ENCODE data around the gene OCA2.
"Not testable (repeated sequence)": the region's sequence is repeated elsewhere in the genome, so short reads cannot be mapped to it uniquely, and the experiment has no call there.

Gene OCA2

DNA sequence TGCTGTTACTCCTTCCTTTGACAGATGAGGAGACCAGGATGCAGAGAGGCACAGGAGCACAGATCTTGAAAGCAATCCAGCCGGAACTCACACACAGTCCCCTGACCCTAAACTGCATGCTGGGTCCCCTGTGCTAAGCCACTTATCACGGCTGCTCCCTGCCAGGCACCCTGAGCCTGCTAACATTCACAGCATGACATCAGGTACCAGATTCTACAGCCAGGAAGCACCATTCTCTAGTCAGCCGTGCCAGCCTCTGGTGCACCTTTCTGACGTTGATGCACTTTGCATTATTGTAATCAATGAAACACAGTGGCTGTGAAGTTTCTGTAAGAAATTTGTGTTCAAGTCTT, 247.3 kb downstream of the OCA2 start:
- TF ChIP-seq, protein P1, sequence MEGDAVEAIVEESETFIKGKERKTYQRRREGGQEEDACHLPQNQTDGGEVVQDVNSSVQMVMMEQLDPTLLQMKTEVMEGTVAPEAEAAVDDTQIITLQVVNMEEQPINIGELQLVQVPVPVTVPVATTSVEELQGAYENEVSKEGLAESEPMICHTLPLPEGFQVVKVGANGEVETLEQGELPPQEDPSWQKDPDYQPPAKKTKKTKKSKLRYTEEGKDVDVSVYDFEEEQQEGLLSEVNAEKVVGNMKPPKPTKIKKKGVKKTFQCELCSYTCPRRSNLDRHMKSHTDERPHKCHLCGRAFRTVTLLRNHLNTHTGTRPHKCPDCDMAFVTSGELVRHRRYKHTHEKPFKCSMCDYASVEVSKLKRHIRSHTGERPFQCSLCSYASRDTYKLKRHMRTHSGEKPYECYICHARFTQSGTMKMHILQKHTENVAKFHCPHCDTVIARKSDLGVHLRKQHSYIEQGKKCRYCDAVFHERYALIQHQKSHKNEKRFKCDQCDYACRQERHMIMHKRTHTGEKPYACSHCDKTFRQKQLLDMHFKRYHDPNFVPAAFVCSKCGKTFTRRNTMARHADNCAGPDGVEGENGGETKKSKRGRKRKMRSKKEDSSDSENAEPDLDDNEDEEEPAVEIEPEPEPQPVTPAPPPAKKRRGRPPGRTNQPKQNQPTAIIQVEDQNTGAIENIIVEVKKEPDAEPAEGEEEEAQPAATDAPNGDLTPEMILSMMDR (conservative IDR thresholded peaks at IDR 0.05; ENCODE audit: control insufficient read depth, insufficient read depth, low read depth, low read length): no peak
- no peak for DNase-seq (ENCODE audit: low read depth)
- no peak overlapping the region for H3K4me3 ChIP-seq (ENCODE audit: control insufficient read depth, low read depth, low read length)

DNA sequence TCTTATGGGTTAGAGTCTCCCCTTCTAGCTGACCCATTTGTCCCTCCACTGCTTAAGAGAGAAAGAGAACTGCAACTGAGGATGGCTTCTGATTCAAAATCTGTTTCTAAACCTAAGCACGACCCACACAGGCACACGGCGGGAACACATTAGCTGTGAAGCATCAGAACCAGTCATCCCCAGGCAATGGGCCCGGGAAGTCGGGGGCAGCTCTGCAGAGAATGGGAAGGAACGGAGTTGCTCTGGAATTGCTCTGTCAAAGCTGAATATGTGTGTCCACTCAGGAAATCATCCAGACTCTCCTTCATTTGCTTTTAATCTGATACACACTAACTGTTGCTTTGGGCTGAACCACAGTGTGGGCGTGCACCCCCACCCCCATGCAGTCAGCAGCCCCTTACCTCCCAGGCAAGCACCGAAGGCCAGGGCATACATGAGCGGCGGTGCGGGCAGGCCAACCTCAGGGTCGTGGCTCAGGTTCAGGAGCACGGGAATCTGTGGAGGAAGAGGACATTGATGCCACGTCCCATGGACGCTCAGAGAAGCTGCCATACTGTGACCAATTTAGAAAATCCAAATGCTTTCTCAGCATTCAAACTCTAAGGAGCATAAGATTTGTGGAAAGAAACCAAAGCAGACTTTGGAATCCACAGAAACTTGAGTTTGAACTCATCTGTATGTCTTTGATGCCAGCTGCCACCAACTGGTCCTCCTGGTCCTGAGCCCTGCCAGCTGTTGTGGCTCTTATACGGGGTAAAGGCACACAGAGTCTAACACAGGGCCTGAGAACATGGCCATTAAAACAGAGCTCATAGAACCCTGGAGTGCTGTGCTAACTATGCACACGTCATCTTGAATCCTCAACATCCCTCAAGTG, 247.9 kb downstream of the OCA2 start:
- TF ChIP-seq, protein P1 (conservative IDR thresholded peaks at IDR 0.05; ENCODE audit: control insufficient read depth, insufficient read depth, low read depth, low read length): no peak
- DNase-seq (ENCODE audit: low read depth): no peak
- no peak overlapping the region for H3K4me3 ChIP-seq (ENCODE audit: control insufficient read depth, low read depth, low read length)

DNA sequence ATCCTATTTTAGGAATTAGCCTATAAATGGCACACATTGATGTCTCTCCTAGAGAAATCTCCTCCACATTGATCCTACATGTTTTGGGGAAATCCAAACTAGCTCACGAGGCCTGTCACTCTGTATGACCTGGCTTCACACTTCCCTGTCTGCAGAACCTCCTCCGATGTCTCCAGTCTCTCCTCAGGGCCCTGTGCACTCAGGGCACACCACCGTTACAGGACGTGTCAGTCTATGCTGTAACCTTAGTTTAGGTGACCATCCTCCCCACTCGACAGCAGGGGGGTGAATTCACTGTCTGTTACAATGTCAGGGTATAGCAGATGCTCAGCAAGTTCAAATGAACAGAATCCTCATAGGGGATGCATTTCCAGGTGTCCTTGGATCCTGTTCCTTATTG, 249.1 kb downstream of the OCA2 start:
- no peak for DNase-seq (ENCODE audit: low read depth)
- H3K4me3 ChIP-seq (ENCODE audit: control insufficient read depth, low read depth, low read length): no peak overlapping the region
- TF ChIP-seq, protein P1 (conservative IDR thresholded peaks at IDR 0.05; ENCODE audit: control insufficient read depth, insufficient read depth, low read depth, low read length): no peak

DNA sequence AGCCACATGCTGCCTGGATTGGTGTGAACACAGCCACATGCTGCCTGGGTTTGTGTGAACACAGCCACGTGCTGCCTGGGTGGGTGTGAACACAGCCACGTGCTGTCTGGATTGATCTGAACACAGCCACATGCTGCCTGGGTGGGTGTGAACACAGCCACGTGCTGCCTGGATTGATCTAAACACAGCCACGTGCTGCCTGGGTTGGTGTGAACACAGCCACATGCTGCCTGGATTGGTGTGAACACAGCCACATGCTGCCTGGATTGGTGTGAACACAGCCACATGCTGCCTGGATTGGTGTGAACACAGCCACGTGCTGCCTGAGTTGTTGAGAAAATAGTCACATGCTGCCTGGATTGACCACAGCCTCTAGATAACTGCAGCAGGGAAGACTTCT, 250.2 kb downstream of the OCA2 start:
- DNase-seq (ENCODE audit: low read depth); H3K4me3 ChIP-seq (ENCODE audit: control insufficient read depth, low read depth, low read length): not testable (repeated sequence)

DNA sequence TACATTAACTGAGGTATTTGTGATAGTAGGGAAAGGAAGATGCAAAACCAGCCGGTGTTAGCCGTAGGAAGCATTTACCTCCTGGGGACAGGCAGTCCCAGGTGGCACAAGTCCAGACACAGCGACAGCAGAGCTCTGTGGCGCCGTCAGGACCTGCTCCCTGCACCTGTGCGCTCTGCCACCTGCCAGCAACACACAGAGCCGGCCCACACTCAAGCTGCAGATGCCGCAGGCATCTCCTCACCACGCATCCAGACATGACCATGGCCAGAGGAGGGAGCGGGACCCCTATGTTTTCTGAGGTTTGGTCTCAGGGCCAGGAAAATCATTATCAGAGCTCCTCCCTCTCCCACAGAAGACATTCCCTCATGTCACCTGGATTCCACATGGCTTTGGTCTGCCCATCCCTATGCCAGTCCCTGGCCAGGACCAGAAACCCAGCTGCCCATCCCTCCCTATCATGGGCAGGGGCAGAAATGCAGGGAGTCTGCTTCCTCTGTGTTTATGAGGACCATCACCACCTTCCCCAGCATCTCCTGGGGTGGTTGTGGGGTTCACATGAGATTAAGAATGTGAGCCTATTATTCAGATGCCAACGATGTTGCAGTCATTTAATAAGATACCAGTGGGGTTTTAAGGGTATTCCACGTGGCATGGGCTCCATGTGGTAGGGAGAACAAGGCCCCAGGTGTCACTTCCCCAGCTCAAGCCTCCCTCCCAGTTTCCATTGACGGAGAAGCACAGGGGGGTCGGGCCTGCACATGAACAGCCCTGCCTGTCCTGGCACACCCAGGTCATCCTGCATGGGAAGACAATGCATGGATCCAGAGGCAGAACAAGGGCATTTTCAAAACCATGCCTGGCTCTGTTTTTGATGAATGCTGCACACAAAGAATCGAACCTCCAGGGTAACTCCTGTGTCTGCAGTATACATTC, 251.1 kb downstream of the OCA2 start:
- no peak overlapping the region for H3K4me3 ChIP-seq (ENCODE audit: control insufficient read depth, low read depth, low read length)
- TF ChIP-seq, protein P1 (conservative IDR thresholded peaks at IDR 0.05; ENCODE audit: control insufficient read depth, insufficient read depth, low read depth, low read length): no peak
- DNase-seq (ENCODE audit: low read depth): no peak

DNA sequence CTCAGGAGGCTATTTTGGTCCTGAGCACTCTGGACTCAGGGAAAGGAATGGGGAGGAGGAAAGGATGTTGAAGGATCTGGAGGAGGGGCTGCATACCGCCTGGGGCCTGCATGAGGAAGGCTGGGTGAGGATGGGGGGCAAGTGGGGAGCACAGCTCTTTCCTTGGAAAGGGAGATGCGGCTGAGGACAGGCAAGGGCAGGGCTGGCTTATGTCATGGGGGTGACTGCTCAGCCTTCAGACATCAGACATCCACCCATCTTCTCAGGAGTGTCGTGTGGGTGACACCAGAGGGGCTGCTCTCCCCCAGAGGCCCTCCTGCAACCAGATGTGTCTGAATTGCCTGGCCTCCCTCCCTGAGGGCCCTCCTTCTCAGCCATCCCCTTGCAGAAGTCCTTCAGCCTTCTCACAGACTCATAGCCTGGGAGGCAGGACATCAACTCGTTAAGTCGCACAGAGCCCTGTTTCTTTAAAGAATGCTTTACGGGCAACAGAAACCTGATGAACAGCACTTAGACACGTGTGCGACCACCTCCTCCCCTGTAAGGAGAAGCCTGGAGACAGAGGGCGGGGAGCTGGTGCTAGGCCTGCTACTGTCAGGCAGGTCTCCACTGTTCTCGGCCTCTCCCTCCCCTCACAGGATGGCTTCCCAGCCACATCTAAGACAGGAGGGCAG, 252.3 kb downstream of the OCA2 start:
- no peak for DNase-seq (ENCODE audit: low read depth)
- no peak overlapping the region for H3K4me3 ChIP-seq (ENCODE audit: control insufficient read depth, low read depth, low read length)
- TF ChIP-seq, protein P1 (conservative IDR thresholded peaks at IDR 0.05; ENCODE audit: control insufficient read depth, insufficient read depth, low read depth, low read length): no peak
